ENCODE measurements around the gene OSBP2.
"Not testable (repeated sequence)": the region's sequence is repeated elsewhere in the genome, so short reads cannot be mapped to it uniquely, and the experiment has no call there.

The OSBP2 gene

GRCh38 chr22:30721741-30722140, 27.1 kb downstream of the OSBP2 start:
- no peak for DNase-seq

- no peak for DNase-seq
Measured at GRCh38 chr22:30728826-30729225, 34.2 kb downstream of the OSBP2 start.

GRCh38 chr22:30731658-30732057, 37.0 kb downstream of the OSBP2 start:
- no peak for DNase-seq

GRCh38 chr22:30732426-30732825, 37.8 kb downstream of the OSBP2 start:
- no peak for DNase-seq

- DNase-seq = peak; percentile 72
Measured at GRCh38 chr22:30733181-30733631, 38.5 kb downstream of the OSBP2 start.

GRCh38 chr22:30740007-30740406, 45.3 kb downstream of the OSBP2 start:
- DNase-seq = peak; percentile 42

- DNase-seq = not testable (repeated sequence)
Measured at GRCh38 chr22:30740511-30740910, 45.8 kb downstream of the OSBP2 start.

- DNase-seq = peak; percentile 52
Measured at GRCh38 chr22:30742291-30743256, 47.9 kb downstream of the OSBP2 start.

- DNase-seq = no peak
Measured at GRCh38 chr22:30743257-30744020, 48.8 kb downstream of the OSBP2 start.

GRCh38 chr22:30744224-30744623, 49.5 kb downstream of the OSBP2 start:
- no peak for DNase-seq

- DNase-seq = no peak
Measured at GRCh38 chr22:30747493-30747892, 52.8 kb downstream of the OSBP2 start.

- DNase-seq = no peak
Measured at GRCh38 chr22:30749272-30749671, 54.6 kb downstream of the OSBP2 start.

- no peak for DNase-seq
Measured at GRCh38 chr22:30749849-30750248, 55.2 kb downstream of the OSBP2 start.

- no peak for DNase-seq
Measured at GRCh38 chr22:30751529-30751928, 56.9 kb downstream of the OSBP2 start.

- DNase-seq = no peak
Measured at GRCh38 chr22:30752771-30753170, 58.1 kb downstream of the OSBP2 start.

GRCh38 chr22:30753701-30754100, 59.0 kb downstream of the OSBP2 start:
- DNase-seq = no peak

- DNase-seq = no peak
Measured at GRCh38 chr22:30754521-30754920, 59.8 kb downstream of the OSBP2 start.

GRCh38 chr22:30754971-30755758, 60.5 kb downstream of the OSBP2 start:
- peak; percentile 77 for DNase-seq

- no peak for DNase-seq
Measured at GRCh38 chr22:30755759-30756124, 61.1 kb downstream of the OSBP2 start.

GRCh38 chr22:30763815-30764673, 69.4 kb downstream of the OSBP2 start:
- peak; percentile 67 for DNase-seq

GRCh38 chr22:30767661-30768060, 73.0 kb downstream of the OSBP2 start:
- DNase-seq = no peak

GRCh38 chr22:30770716-30771115, 76.0 kb downstream of the OSBP2 start:
- DNase-seq = no peak

All from HCEC 1CT (cell line).